OCI-LY7 (cell line): Measurements from ENCODE around the gene S100PBP. TPM values are rescaled to one million over a fixed set of nuclear protein-coding genes. Genes with fewer than 3 reads are reported as not detected.
A peak's percentile ranks its signal among the peaks of the same experiment; 100 is the strongest.

Experiments
- Bru-seq: library from RNA; stranded (reverse); fragments of 400-500 nt; gene quantifications from one replicate; lab custom pipeline; 2021; lab: Mats Ljungman, UMichigan
- BruChase-seq, 2 experiments: library from RNA; stranded (reverse); fragments of 400-500 nt; gene quantifications; one replicate each; lab custom pipeline; 2021; lab: Mats Ljungman, UMichigan
- BruUV-seq: library from RNA; stranded (reverse); fragments of 400-500 nt; replicated peaks from 2 replicates; lab custom pipeline; 2021; lab: Mats Ljungman, UMichigan
- CTCF ChIA-PET: fragments of 300-600 bp; sonication (Branson Sonifier 250); formaldehyde crosslinking; loops from one replicate; lab custom pipeline; 2022; ENCODE audit warnings: antibody characterized with exemption; ENCODE audit not compliant: unreplicated experiment; lab: Charles Lee
- POLR2A ChIA-PET: fragments of 300-600 bp; sonication (Branson Sonifier 250); formaldehyde crosslinking; loops from one replicate; lab custom pipeline; 2022; ENCODE audit warnings: antibody characterized with exemption; lab: Charles Lee
- DNase-seq: peaks from one replicate; pipeline ENCODE4 v3.0.0-alpha.2; 2015; ENCODE audit warnings: low spot score
- H2AFZ ChIP-seq: fragments of 200-600 bp; sonication (generic), shearing (Covaris generic); 2 replicates; pipeline ENCODE4 v1.6.1; 2014; ENCODE audit warnings: mild to moderate bottlenecking, antibody characterized with exemption, low read length, moderate library complexity
- H3K27ac ChIP-seq: fragments of 200-600 bp; sonication (generic); 2 replicates; pipeline ENCODE4 v1.5.1; 2014; ENCODE audit warnings: mixed run types, low read depth, mild to moderate bottlenecking, moderate library complexity, low read length, inconsistent platforms; ENCODE audit not compliant: poor library complexity, severe bottlenecking
- H3K36me3 ChIP-seq: fragments of 200-600 bp; sonication (generic); 2 replicates; pipeline ENCODE4 v1.6.1; 2014; ENCODE audit warnings: mild to moderate bottlenecking, antibody characterized with exemption, low read length, moderate library complexity, mixed read lengths; ENCODE audit not compliant: insufficient read depth
- H3K4me1 ChIP-seq: fragments of 200-600 bp; sonication (generic); 2 replicates; pipeline ENCODE4 v1.5.1; 2014; ENCODE audit warnings: mild to moderate bottlenecking, low read length; ENCODE audit not compliant: insufficient read depth, poor library complexity, severe bottlenecking
- H3K4me2 ChIP-seq: fragments of 200-600 bp; sonication (generic); 2 replicates; pipeline ENCODE4 v1.6.1; 2014; ENCODE audit warnings: mild to moderate bottlenecking, low read length
- H3K4me3 ChIP-seq: fragments of 200-600 bp; sonication (generic); 2 replicates; pipeline ENCODE4 v1.5.1; 2014; ENCODE audit warnings: mild to moderate bottlenecking, low read depth, low read length; ENCODE audit not compliant: poor library complexity, severe bottlenecking
- H3K79me2 ChIP-seq: fragments of 200-600 bp; sonication (generic); 2 replicates; pipeline ENCODE4 v1.6.1; 2016; ENCODE audit warnings: low read depth, mild to moderate bottlenecking, low read length, moderate library complexity, mixed read lengths; ENCODE audit not compliant: insufficient read depth
- H3K9me2 ChIP-seq: fragments of 200-600 bp; sonication (generic); 2 replicates; pipeline ENCODE4 v1.6.1; 2016; ENCODE audit warnings: mild to moderate bottlenecking, low read length, mixed read lengths; ENCODE audit not compliant: insufficient read depth
- H3K9me3 ChIP-seq: fragments of 200-600 bp; sonication (generic); 2 replicates; pipeline ENCODE4 v1.6.1; 2014; ENCODE audit warnings: mild to moderate bottlenecking, mixed run types, low read length, mixed read lengths
- H4K20me1 ChIP-seq: fragments of 200-600 bp; sonication (generic); 2 replicates; pipeline ENCODE4 v1.6.1; 2014; ENCODE audit warnings: mild to moderate bottlenecking, antibody characterized with exemption, low read length, moderate library complexity, mixed read lengths; ENCODE audit not compliant: insufficient read depth
- CTCF ChIP-seq: fragments of 200-600 bp; sonication (generic); conservative IDR thresholded peaks from 2 replicates; pipeline ENCODE4 v1.5.1; 2014; ENCODE audit warnings: mild to moderate bottlenecking, antibody characterized with exemption, low read length, moderate library complexity, mixed read lengths
- EZH2phosphoT487 ChIP-seq: fragments of 200-600 bp; sonication (generic); IDR thresholded peaks from 2 replicates; pipeline ENCODE4 v1.6.1; 2018; ENCODE audit warnings: low read depth, borderline replicate concordance, mild to moderate bottlenecking, mixed run types, antibody characterized with exemption, low read length, moderate library complexity, mixed read lengths
- intact Hi-C: fragments of 100-400 bp; cut with micrococcal nuclease; formaldehyde crosslinking; loops from one replicate; pipeline ENCODE4 v1.10.0; 2022; ENCODE audit not compliant: unreplicated experiment
- long read RNA-seq: library from polyadenylated mRNA; stranded (forward); transcript quantifications from one replicate; pipeline ENCODE4 v2.0.0, GENCODE V29; 2022
- total RNA-seq, 2 experiments: library from RNA; depleted of rRNA in 1 of 2; stranded (reverse); fragments of >200 nt in 1 of 2; shearing (Covaris generic) in 1 of 2; gene quantifications; 2 replicates each; pipeline ENCODE4 v1.2.3, GENCODE V29; 2014 to 2022

S100PBP gene
- 72.1 and 91.8 TPM in 2 replicates for total RNA-seq (2014; rRNA removed; shearing (Covaris generic))
- 135 and 136 TPM in 2 replicates for total RNA-seq (2022)
- percentile 89 among the genes with signal in this experiment for Bru-seq, nascent RNA
- BruChase-seq, experiment 1, labeled RNA remaining after a 6-hour chase: percentile 92 among the genes with signal in this experiment
- BruChase-seq, experiment 2, labeled RNA remaining after a 2-hour chase: percentile 91 among the genes with signal in this experiment
- long read RNA-seq, full-length matches to known transcripts: 23 of 109 reads
- long read RNA-seq, partial matches to known transcripts: 3 of 109 reads
- long read RNA-seq, other reads (novel, unspliced or antisense): 83 of 109 reads

- no TSS peak for BruUV-seq
- TF ChIP-seq EZH2phosphoT487 (no peak), CTCF (no peak)
- H3K79me2 ChIP-seq: peaks cover 94% of the 10 kb centered on the region
- peaks cover 12% of the 10 kb centered on the region for H4K20me1 ChIP-seq
- peak within 1 kb of the TSS; percentile 64; the same call in 1 of the 2 replicates for H2AFZ ChIP-seq
- peak within 1 kb of the TSS; percentile 98 for H3K4me2 ChIP-seq
- peak within 1 kb of the TSS; percentile 100 for H3K4me3 ChIP-seq
- H3K9me2 ChIP-seq: no peaks in the 10 kb centered on the region
- peaks cover 64% of the 10 kb centered on the region for H3K36me3 ChIP-seq
- H3K27ac ChIP-seq: peak within 1 kb of the TSS; percentile 99
- ChIA-PET POLR2A (no interaction called here), CTCF (no interaction called here)
- intact Hi-C loops: loop anchor here (1.0 to 5.0 kb wide), 3 partner anchors 145 to 745 kb away; partner anchors contain the start of genes MARCKSL1, RNF19B and TMEM39B
- peaks cover 62% of the 10 kb centered on the region for H3K4me1 ChIP-seq
- DNase-seq: peak; percentile 99
- H3K9me3 ChIP-seq: no peaks in the 10 kb centered on the region; the same call in 1 of the 2 replicates
Observed at GRCh38 chr1:32817159-32817814, at the start of gene S100PBP, which contains the start of gene YARS1. S100PBP (plus strand) TSS chr1:32817653; CDS start chr1:32826100, 8,447 bp downstream. YARS1 (minus strand) TSS chr1:32817358; CDS start chr1:32817244, 114 bp downstream.

GRCh38 chr1:32768110-32768850, 49.2 kb upstream of the S100PBP start:
- DNase-seq: no peak
- Histone ChIP-seq H3K4me1 (no peaks in the 10 kb centered on the region), H3K4me3 (no peak overlapping the region), H3K36me3 (peaks cover 9% of the 10 kb centered on the region; the same call in 1 of the 2 replicates), H4K20me1 (no peaks in the 10 kb centered on the region), H2AFZ (no peak overlapping the region), H3K4me2 (no peak overlapping the region), H3K9me2 (no peaks in the 10 kb centered on the region), H3K9me3 (no peaks in the 10 kb centered on the region), H3K79me2 (no peaks in the 10 kb centered on the region), H3K27ac (no peak overlapping the region)
- CTCF ChIA-PET: no interaction called here
- intact Hi-C loops: no loop called here
- BruUV-seq: no TSS peak
- no peak for TF ChIP-seq EZH2phosphoT487
- no peak for TF ChIP-seq CTCF
- POLR2A ChIA-PET: no interaction called here
